Activated B cell treated with CpG ODN at 0.5 μM for 24 hours (primary cell): Measurements from ENCODE around the gene PCID2. TPM values are rescaled to one million over a fixed set of nuclear protein-coding genes. Genes with fewer than 3 reads are reported as not detected.

Source experiments
- ATAC-seq: fragments of 200-7000 bp; cut with Tn5 transposase; one replicate; pipeline ENCODE4 v1.10.0; 2021; ENCODE audit warnings: low read depth, mild to moderate bottlenecking, moderate library complexity
- CTCF ChIA-PET: fragments of 350-600 bp; sonication (Branson Sonifier 250); formaldehyde crosslinking; loops from one replicate; lab custom pipeline; 2021; ENCODE audit warnings: antibody characterized with exemption; lab: Charles Lee
- POLR2A ChIA-PET: fragments of 350-600 bp; sonication (Branson Sonifier 250); formaldehyde crosslinking; loops from one replicate; lab custom pipeline; 2021; ENCODE audit warnings: antibody characterized with exemption; lab: Charles Lee
- DNase-seq: peaks from one replicate; pipeline ENCODE4 v3.0.0; 2022
- H3K27ac Mint-ChIP-seq: one replicate; pipeline ENCODE4 v1.8.0; 2020; ENCODE audit warnings: mixed read lengths
- H3K27me3 Mint-ChIP-seq: one replicate; pipeline ENCODE4 v1.8.0; 2021; ENCODE audit warnings: mixed read lengths
- H3K36me3 Mint-ChIP-seq: one replicate; pipeline ENCODE4 v1.8.0; 2021; ENCODE audit warnings: low read depth, mixed read lengths
- H3K4me1 Mint-ChIP-seq: one replicate; pipeline ENCODE4 v1.8.0; 2021; ENCODE audit warnings: mixed read lengths
- H3K4me3 Mint-ChIP-seq: one replicate; pipeline ENCODE4 v1.8.0; 2020; ENCODE audit warnings: mild to moderate bottlenecking, mixed read lengths
- H3K9me3 Mint-ChIP-seq: one replicate; pipeline ENCODE4 v1.8.0; 2020; ENCODE audit warnings: mixed read lengths
- CTCF ChIP-seq: fragments of 200-600 bp; IDR thresholded peaks from one replicate; pipeline ENCODE4 v1.8.0; 2022; ENCODE audit warnings: antibody characterized with exemption, mild to moderate bottlenecking
- intact Hi-C: fragments of 100-400 bp; cut with micrococcal nuclease; formaldehyde crosslinking; loops from one replicate; pipeline ENCODE4 v1.15.1; 2024
- total RNA-seq: library from RNA; stranded (reverse); gene quantifications from 2 replicates; pipeline ENCODE4 v1.2.3, GENCODE V29; 2022

The PCID2 gene
- total RNA-seq, 1 donor from 2014 or later: 43.1 TPM

GRCh38 chr13:113139577-113139976 lies 68.9 kb downstream of the PCID2 start:
- Mint-ChIP-seq H3K4me1 (no peaks in the 10 kb centered on the region), H3K27me3 (peaks cover 6% of the 10 kb centered on the region), H3K9me3 (no peaks in the 10 kb centered on the region), H3K4me3 (no peak overlapping the region), H3K27ac (no peak overlapping the region), H3K36me3 (no peaks in the 10 kb centered on the region)
- TF ChIP-seq CTCF: no peak
- CTCF ChIA-PET: no interaction called here
- intact Hi-C loops: no loop called here
- DNase-seq (no peak), ATAC-seq (no peak)
- POLR2A ChIA-PET: no interaction called here

- DNase-seq: peak; percentile 1
- ChIA-PET CTCF (no interaction called here), POLR2A (no interaction called here)
- Mint-ChIP-seq H3K4me1 (no peaks in the 10 kb centered on the region), H3K36me3 (no peaks in the 10 kb centered on the region), H3K9me3 (peaks cover 2% of the 10 kb centered on the region), H3K27ac (no peak overlapping the region), H3K4me3 (no peak overlapping the region), H3K27me3 (peaks cover 6% of the 10 kb centered on the region)
- TF ChIP-seq CTCF: no peak
- ATAC-seq: no peak
- intact Hi-C loops: no loop called here
These were observed 69.5 kb downstream of the PCID2 start for GRCh38 chr13:113138792-113139551.

DNA sequence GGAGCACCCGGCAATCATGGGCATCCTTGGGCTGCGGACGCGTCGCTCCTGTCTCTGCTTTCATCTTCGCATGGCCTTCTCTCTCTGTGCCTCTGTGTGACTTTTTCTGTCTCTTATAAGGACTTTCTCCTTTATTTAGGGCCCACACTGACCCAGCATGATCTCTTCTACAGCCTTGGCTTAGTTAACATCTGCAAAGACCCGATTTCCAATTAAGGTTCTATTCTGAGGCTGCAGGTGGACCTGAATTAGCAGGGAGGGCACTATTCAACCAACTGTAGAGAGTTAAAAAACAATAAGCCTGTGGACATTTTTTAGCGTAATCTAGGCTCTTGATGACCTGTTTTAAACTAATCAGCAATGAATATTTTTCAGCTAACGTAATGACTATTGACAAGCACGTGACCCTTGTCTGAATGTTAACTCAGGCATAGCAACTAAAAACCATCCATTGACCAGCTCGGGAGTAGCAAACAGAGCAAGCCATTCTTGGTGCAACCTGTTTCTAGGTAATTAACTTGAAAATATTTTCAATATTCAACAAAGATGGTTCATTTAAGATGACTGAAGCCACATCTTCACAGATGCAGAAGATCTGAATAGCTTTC lies 70.7 kb downstream of the PCID2 start:
- intact Hi-C loops: no loop called here
- ATAC-seq: no peak
- Mint-ChIP-seq H3K27me3 (peaks cover 6% of the 10 kb centered on the region), H3K36me3 (no peaks in the 10 kb centered on the region), H3K4me3 (no peak overlapping the region), H3K4me1 (no peaks in the 10 kb centered on the region), H3K27ac (no peak overlapping the region), H3K9me3 (peaks cover 2% of the 10 kb centered on the region)
- DNase-seq: no peak
- TF ChIP-seq CTCF: no peak
- POLR2A ChIA-PET: no interaction called here
- CTCF ChIA-PET: no interaction called here

DNA sequence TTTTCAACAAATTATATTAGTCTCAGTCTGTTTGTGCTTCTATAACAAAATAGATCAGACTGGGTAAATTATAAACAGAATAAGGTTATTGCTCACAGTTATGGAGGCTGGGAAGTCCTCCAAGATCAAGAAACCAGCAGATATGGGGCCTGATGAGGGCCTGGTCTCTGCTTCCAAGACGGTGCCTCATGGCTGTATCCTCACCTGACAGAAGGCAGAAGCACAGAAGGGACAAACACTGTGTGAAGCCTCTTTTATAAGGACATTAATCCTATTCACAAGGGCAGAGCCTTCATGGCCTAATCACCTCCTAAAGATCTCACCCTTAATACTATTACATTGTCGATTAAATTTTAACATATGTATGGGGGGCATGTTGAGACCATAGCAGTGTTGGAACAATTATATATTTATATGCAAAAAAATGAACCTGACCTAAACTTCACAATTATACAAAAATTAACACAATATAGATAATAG lies 73.1 kb downstream of the PCID2 start:
- CTCF ChIA-PET: no interaction called here

More for the DNA sequence above, 73.1 kb downstream of the PCID2 start:
- Mint-ChIP-seq H3K36me3 (no peaks in the 10 kb centered on the region), H3K4me1 (no peaks in the 10 kb centered on the region), H3K9me3 (peaks cover 2% of the 10 kb centered on the region), H3K4me3 (no peak overlapping the region), H3K27ac (no peak overlapping the region), H3K27me3 (peaks cover 14% of the 10 kb centered on the region)
- intact Hi-C loops: no loop called here
- DNase-seq: no peak
- ATAC-seq: no peak
- no peak for TF ChIP-seq CTCF
- POLR2A ChIA-PET: no interaction called here
